Measurements from ENCODE around the gene PHF2. TPM values are rescaled to one million over a fixed set of nuclear protein-coding genes. Genes with fewer than 3 reads are reported as not detected.
A peak's percentile ranks its signal among the peaks of the same experiment; 100 is the strongest.

PHF2 gene
- total RNA-seq, 1 donor from 2014 or later: 23.0 TPM

GRCh38 chr9:93676310-93677047, 100.1 kb downstream of the PHF2 start:
- DNase-seq (ENCODE audit: low spot score): peak; percentile 72

- peak; percentile 78 for DNase-seq (ENCODE audit: low spot score)
Observed at GRCh38 chr9:93677048-93677571, 100.7 kb downstream of the PHF2 start.

DNA sequence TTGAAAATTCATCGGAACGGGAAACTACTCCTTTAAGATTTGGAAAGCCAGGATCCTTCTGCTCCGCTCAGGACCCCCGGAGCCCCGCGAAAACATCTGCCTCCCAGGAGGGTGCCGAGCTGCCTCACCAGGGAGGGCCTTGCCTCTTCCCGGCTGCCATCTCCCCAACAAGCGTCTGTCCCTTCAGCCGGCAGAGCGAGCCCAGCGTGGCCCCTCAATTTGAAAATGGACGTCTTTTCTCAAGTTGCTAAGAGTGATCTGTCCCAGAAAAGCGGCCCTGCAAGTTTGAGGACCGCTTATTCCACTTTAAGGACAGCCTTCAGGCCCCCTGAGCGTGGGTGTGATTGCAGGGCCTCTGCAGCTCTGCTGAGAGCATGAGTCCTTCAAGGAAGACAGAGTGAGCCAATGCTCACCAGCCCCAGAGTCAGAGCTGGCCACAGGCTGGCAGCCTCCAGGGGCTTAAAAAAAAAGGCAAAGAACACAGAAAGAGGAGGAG, 101.3 kb downstream of the PHF2 start:
- peak; percentile 69 for DNase-seq (ENCODE audit: low spot score)

DNA sequence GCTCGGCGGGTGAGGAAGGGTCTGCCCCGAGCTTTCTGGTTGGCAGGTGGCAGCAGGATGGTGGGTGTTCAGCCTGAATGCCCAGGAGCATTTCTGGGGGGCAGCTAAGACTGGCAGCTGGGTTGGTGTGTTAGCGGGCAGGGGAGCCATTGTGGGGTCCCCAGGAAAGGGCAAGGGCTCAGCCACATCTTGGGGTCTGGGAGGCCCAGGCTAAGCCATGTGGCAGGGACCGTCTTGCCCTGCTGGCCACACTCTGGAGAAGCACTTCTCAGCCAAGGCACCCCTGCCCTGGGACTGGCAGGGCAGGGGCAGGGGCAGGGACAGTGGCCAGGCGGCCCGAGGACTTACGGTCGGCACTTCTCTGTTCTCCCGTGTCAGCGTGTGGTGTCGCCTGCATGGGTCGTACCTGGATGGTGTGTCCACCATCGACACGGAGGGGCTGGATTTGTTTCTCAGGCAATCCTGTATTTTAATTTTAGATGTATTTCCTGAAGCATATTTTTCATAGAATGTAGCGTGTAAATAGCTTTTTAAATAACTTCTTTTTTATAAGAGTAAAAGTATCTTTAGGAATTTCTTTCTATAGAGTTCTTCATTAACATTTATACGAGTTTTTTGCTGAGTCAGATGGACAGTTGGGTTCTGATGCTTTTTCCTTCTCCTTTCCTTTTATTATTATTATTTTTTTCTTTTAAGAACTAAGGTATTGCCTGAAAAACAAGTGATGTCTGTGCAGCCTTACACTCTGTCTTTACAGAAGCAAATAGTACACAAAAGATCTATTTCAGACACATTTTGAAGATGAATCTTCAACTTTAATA, 102.0 kb downstream of the PHF2 start:
- peak; percentile 76 for DNase-seq (ENCODE audit: low spot score)

GRCh38 chr9:93679536-93680442, 103.4 kb downstream of the PHF2 start:
- peak; percentile 82 for DNase-seq (ENCODE audit: low spot score)

DNA sequence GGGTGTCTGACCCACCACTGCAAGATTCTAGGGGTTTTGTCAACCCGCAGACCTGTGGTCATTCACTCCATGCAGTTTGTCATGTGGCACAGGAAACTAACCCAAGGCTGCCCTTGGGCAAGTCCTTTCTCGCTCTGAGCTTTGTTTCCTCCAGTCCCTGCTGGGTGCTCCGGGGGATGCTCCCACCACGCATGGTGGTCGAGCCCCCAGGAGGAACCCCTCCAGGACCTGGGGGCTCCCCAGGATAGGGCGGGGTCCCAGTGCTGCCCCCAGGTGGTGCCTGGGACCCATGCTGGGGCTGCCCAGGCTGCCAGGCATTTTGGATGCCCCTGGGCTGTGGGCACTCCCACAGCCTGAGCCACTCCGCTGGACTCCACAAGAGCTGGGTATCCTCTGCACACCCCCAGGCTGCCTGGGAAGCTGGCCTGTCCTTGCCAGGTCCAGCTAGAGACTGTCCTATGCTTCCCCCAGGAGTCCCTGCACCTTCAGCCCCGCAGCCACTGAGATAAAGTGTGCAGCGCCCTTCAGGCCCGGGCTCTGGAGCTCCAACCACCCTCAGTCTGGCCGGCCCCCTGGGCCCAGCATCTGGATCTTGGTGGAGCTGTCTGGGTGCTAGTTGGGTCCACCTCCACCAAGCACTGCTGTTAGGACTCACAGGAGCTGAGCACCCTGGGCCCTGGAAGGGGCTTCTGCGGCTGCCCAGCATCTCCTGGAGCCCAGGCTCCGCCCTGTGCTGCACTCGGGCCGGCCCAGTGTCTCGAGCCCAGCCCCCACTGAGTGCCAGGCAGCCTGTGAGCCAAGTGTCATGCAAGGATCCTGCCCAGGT, 104.3 kb downstream of the PHF2 start:
- DNase-seq (ENCODE audit: low spot score): peak; percentile 69

DNA sequence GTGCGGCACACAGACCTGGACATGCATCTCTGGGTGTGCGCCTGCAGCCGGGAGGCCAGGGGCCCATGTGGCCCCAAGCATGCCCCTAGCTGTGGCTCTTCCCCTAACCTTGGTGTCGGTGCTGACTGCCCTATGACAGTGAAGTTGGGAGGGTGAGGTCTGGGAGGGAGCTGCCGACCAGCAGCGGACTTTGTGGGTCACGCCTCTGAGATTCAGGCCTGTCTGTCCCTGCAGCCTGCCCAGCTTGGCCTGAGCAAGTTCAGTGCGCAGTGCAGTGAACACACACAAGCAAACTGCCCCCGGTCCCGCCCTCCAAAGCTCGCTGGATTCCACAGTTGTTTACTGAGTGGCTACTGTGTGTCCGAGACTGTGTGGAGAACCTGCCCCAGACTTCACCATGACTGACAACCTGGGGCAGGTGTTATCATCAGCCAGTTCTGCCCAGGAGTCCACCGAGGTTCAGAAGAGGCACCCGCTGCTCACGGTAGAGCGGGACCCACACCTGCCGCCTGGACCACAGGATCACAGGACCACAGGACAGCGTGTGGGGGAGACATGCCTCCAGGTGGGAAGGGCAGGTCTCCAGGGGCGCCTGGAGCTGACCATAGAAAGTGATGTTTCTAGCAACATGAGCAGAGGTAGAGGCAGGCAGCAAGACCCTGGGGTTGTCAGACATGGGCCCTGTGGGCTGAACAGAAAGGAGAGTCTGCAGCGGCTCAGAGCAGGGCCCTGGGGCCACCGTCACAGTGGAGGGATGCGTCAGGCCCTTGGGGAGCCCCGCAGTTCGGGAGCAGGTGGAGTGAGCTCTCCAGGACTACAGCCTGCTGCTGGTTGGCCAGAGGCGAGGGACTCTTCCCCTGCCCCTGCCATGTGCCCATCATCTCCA, 105.1 kb downstream of the PHF2 start:
- peak; percentile 84 for DNase-seq (ENCODE audit: low spot score)

DNA sequence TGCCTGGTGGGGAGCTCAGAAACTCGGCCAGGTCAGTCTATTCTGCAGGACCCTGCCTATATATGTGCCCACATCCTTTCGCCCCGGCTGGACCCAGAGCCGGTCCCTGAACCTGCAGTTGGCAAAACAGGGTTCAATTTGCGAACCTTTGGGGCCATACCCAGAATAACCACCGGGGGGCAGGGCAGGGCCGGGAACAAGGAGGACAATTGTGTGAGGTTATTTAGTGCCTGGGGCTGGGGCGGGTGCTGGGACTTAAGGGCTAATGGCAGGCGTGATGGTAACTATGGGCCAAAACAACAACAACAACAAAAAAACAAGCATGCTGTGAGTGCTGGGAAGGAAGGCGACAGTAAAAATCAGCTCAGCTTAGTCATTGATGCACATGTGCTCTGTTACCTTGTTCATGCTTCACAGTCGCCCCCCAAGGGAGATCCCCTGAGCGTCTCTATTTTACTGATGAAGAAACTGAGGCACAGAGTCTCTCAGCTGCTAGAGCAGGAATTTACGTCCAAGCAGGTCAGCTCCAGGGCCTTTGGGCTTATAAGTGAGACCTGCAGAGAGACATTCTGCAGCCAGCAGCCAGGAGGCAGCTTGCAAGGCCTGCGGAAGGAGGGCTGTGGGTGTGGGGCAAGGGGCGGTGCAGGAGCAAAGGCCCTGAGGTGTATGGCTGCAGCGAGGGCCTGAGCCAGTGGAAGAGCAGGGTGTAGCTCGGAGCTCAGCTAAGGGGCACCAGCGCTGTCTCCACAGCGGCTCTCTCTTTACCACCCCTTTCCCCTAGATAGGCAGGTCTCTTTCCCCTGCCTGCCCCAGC, 106.0 kb downstream of the PHF2 start:
- DNase-seq (ENCODE audit: low spot score): peak; percentile 88

DNA sequence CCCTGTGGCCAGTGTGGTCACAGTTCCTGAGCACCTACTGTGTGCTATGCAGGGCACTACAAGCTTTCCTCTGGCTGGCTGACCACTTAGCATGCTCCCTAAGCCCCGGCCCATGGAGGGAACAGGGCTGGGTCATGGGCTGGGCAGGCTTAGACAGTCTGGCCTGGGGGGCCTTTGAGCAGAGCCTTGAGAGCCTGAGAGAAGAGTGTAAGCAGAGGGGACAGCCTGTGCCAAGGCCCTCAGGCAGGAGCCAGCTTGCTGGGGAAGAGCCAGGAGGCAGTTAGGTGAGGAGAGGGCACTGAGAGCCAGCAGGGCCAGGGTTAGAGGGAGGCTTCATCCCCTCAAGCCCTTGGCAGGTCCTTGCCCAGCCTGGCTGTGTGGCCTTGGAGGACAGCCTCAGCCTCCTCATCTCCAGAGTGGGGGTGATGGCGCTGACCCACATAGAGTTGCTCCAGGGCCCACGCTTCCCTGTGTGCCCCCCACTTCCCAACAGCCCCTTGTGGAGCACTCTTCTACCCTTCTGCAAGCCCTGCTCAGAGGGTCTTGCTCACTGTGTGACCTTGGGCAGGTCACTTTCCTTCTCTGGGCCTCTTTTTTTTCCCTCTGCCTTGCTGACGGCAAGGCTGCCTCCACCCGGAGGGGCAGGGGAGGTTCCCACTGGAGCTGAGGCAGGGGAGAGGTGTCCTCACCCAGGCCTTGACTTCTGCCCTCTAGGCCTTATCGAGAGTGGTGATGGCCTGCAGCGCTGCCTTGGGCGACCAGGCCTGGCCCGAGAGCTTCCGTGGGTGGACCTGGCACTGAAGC, 107.1 kb downstream of the PHF2 start:
- DNase-seq (ENCODE audit: low spot score): peak; percentile 78

GRCh38 chr9:93684161-93684765, 107.9 kb downstream of the PHF2 start:
- peak; percentile 68 for DNase-seq (ENCODE audit: low spot score)

DNA sequence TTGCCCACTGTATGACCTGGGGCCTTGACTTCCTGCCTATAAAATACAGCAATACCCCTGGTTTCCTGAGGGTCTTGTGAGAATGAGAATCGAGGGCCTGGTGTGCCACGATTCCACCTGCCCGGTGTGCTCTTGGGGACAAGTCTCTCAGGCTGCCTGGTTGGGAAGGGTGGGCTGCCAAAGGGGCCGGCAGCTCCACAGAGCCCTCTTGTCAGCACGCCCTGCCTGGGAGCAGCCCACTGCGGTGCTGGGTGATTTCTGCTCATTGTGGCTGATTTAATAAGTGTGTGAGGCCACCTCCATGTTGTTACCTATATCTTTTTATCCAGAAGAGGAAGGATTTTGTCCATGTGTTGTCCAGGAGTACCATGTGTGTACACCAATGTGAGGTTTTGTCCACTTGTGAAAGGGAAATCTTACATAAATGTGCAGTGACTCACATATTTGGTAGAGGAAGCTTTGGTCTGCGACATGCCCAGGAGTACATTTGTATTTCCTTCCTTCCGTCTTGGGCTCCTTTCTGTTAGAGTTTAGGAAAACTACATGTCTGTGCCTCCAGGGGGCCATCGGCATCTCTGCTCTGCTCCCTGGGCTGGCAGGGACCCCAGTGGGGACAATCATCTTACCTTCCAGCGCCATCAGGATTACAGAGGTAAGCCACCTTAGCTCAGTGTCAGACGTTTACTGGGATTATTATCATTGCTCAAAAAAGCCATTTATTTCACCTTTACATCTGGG, 108.6 kb downstream of the PHF2 start:
- peak; percentile 64 for DNase-seq (ENCODE audit: low spot score)

DNA sequence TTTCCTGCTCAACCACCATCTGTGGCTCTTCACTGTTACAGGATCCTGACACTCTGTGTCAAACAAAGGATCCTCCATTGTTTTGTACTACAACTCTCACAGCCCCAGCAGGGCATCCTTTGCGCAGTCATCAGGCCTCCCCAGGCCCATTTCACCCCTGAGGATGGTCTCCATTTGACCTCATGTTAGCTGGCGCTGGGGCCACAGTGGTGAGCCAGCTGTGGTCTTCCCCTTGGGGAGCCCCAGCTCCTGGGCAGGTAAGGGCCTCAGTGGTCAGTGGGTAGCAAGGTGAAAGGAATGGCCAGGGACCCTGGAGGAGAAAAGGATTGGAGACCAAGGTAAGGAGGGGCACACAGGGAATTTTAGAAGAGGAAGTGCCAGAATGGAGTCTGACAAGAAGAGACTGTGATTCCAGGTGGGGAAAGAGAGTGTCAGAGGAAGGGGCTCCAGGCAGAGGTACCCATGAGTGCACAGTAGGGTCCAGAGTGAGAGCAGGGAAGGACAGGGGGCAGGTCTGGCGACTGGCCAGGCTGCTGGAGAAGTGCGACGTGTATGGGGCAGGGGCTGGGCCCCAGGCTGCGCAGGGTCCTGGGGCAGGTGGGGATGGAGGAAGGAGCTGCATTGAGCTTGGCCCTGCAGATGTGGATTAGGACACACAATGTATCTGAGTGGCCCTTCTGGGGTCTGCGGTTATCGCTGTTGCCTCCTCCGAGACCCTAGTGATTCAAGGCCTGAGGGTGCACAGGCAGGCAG, 109.9 kb downstream of the PHF2 start:
- DNase-seq (ENCODE audit: low spot score): peak; percentile 67

DNA sequence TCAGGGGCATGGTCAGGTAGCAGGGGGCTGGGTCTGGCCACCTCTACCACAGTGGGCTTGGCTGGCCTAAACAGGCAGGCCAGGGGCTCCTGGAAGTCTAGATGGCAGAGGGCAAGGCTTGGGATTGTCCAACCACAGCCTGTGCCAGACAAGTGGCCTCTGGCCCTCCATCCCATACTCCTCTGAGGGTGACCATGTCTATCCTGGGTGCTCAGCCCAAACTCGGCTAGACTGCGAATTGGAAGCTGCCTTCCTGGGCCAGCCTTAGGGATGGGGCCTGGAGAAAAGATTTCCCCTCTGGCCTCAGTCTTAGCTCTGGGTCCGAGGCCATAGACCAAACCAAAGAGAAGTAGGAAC, 110.5 kb downstream of the PHF2 start:
- no peak for DNase-seq (ENCODE audit: low spot score)

DNA sequence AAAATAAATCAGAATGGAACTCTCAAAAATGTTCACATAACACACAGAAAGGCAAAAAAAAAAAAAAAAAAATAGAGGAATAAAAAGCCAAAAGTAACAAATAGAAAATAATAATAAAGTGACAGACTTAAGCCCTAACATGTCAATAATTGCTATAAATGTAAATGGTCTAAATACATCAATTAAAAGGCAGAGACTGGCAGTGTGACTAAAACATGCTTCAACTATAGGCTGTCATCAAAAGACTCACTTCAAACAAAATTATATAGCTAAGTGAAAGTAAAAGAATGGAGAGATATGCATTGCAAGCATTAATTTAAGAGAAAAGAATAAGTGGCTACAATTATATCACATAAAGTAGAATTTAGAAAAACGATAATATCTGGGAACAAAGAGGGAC, 114.2 kb downstream of the PHF2 start:
- DNase-seq (ENCODE audit: low spot score): no peak

DNA sequence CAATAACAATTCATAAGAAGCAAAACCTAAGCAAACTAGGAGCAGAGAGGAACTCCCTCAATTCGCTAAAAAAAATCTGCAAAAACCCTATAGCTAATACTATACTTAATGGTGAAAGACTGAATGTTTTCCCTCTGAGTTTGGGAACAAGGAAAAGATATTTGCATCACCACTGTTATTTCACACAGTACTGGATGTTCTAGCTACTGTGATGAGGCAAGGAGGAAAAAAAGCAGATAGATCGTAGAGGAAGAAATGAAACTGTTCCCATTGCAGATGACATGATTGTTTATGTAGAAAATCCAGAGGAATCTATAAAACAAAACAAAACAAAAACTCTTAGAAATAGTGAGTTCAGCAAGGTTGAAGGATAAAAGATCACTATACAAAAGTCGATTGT, 116.7 kb downstream of the PHF2 start:
- no peak for DNase-seq (ENCODE audit: low spot score)
